ENCODE data around the gene COX7A1.
A peak's percentile ranks its signal among the peaks of the same experiment; 100 is the strongest.

The COX7A1 gene

DNA sequence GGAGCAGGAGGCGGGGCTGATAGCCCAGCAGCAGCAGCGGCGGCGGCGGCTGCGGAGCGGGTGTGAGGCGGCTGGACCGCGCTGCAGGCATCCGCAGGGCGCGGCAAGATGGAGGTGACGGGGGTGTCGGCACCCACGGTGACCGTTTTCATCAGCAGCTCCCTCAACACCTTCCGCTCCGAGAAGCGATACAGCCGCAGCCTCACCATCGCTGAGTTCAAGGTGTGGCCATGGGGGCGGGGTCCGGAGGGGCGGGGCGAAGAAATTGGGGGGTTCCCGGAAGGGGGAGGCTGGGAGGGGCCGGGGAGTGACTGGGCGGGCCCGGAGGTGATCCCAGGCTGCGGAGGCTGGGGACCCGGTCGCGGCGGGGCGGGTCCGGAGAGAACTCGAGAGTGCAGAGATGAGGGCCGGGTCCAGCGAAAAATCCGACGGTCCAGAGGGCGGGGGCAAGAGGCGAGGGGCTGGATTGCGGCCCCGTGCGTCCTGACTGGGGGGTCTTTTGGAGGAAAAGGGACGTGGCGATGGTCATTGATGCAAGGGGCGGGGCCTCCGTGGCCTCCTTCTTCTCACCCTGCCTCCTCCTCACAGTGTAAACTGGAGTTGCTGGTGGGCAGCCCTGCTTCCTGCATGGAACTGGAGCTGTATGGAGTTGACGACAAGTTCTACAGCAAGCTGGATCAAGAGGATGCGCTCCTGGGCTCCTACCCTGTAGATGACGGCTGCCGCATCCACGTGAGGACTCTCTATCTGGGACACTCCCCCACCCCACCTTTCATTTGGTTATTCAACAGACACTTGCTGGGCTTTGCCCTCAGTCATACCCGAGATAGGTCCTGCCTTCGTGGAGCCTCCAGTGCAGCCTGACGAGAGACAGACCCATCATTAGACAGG is 36.5 kb downstream of the COX7A1 start, which contains the start of gene TBCB:
TBCB (plus strand) TSS at position 16 of the 891 bp plus-strand sequence; CDS start at position 109, 93 bp downstream.
- H3K4me2 ChIP-seq (ENCODE audit: low read length): peak within 1 kb of the TSS; percentile 74
- H3K9me3 ChIP-seq (ENCODE audit: insufficient read depth, low read length): no peaks in the 10 kb centered on the region
- peak within 1 kb of the TSS; percentile 83 for H2AFZ ChIP-seq (ENCODE audit: low read depth, low read length)
- TF ChIP-seq EZH2phosphoT487 (IDR thresholded peaks at IDR 0.05; ENCODE audit: low read depth): no peak
- TF ChIP-seq, protein P1, sequence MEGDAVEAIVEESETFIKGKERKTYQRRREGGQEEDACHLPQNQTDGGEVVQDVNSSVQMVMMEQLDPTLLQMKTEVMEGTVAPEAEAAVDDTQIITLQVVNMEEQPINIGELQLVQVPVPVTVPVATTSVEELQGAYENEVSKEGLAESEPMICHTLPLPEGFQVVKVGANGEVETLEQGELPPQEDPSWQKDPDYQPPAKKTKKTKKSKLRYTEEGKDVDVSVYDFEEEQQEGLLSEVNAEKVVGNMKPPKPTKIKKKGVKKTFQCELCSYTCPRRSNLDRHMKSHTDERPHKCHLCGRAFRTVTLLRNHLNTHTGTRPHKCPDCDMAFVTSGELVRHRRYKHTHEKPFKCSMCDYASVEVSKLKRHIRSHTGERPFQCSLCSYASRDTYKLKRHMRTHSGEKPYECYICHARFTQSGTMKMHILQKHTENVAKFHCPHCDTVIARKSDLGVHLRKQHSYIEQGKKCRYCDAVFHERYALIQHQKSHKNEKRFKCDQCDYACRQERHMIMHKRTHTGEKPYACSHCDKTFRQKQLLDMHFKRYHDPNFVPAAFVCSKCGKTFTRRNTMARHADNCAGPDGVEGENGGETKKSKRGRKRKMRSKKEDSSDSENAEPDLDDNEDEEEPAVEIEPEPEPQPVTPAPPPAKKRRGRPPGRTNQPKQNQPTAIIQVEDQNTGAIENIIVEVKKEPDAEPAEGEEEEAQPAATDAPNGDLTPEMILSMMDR (IDR thresholded peaks at IDR 0.05; ENCODE audit: low read depth, low read length): no peak
- peaks cover 26% of the 10 kb centered on the region for H3K79me2 ChIP-seq (ENCODE audit: low read length)
- H3K36me3 ChIP-seq (replicated peaks; ENCODE audit: low read depth, low read length): peaks cover 37% of the 10 kb centered on the region
- no peaks in the 10 kb centered on the region for H3K27me3 ChIP-seq (ENCODE audit: low read depth, low read length)
- H3K9ac ChIP-seq (ENCODE audit: low read length): peak within 1 kb of the TSS; percentile 94
- peak within 1 kb of the TSS; percentile 77 for H3K27ac ChIP-seq (ENCODE audit: low read length)
- H4K20me1 ChIP-seq (ENCODE audit: insufficient read depth, low read length): 0 out of 2 replicates have a peak, but pooled peaks cover 3% of the 10 kb centered on the region
- peak within 1 kb of the TSS; percentile 88 for H3K4me3 ChIP-seq (ENCODE audit: low read length)
- peaks cover 18% of the 10 kb centered on the region for H3K4me1 ChIP-seq (ENCODE audit: low read length)

DNA sequence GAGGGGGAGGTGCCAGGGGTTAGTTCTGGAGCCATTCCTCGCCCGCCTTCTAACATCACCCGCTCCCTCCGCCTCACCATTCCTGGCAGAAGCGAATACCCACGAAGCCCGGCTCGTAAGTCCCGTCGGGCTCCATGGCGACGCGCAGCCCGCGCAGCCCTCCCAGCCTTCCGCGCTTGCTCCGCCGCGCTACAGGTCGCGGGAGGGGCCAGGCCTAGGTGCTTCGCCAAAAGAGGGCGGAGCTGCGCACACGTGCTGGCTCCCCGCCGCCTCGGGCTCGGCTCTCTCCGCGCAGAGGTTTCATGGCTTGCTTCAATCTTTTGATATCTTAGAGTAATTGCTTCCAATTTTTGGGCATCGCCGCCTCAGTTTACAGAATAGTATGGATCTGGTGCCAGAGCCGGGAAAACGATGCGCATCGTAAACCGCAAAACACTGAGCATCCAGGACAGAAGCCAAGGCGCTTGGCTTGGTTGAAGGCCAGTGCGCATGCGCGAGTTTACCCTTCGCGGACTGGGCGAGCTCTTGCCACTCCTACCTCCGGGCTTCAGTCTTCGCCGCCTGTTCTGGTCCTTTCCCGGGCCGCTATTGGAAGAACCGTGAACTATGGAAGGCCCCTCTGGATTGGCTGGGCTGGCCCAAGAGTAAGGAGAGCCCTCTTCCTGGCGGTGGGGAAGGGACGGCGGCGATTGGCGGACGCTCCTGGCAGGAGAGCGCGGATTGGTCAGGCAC is 37.4 kb downstream of the COX7A1 start, which contains the start of gene POLR2I:
POLR2I (minus strand) TSS at position 155 of the 732 bp plus-strand sequence; CDS start at position 136, 19 bp downstream.
- H3K9ac ChIP-seq (ENCODE audit: low read length): peak within 1 kb of the TSS; percentile 94
- no peaks in the 10 kb centered on the region for H3K9me3 ChIP-seq (ENCODE audit: insufficient read depth, low read length)
- H3K27ac ChIP-seq (ENCODE audit: low read length): peak within 1 kb of the TSS; percentile 77
- H3K36me3 ChIP-seq (replicated peaks; ENCODE audit: low read depth, low read length): peaks cover 32% of the 10 kb centered on the region
- TF ChIP-seq, protein P1 (IDR thresholded peaks at IDR 0.05; ENCODE audit: low read depth, low read length): no peak
- TF ChIP-seq EZH2phosphoT487 (IDR thresholded peaks at IDR 0.05; ENCODE audit: low read depth): no peak
- peaks cover 26% of the 10 kb centered on the region for H3K79me2 ChIP-seq (ENCODE audit: low read length)
- peak within 1 kb of the TSS; percentile 83 for H2AFZ ChIP-seq (ENCODE audit: low read depth, low read length)
- peaks cover 19% of the 10 kb centered on the region for H3K4me1 ChIP-seq (ENCODE audit: low read length)
- peak within 1 kb of the TSS; percentile 74 for H3K4me2 ChIP-seq (ENCODE audit: low read length)
- H4K20me1 ChIP-seq (ENCODE audit: insufficient read depth, low read length): 0 out of 2 replicates have a peak, but pooled peaks cover 3% of the 10 kb centered on the region
- peak within 1 kb of the TSS; percentile 88 for H3K4me3 ChIP-seq (ENCODE audit: low read length)
- no peaks in the 10 kb centered on the region for H3K27me3 ChIP-seq (ENCODE audit: low read depth, low read length)

DNA sequence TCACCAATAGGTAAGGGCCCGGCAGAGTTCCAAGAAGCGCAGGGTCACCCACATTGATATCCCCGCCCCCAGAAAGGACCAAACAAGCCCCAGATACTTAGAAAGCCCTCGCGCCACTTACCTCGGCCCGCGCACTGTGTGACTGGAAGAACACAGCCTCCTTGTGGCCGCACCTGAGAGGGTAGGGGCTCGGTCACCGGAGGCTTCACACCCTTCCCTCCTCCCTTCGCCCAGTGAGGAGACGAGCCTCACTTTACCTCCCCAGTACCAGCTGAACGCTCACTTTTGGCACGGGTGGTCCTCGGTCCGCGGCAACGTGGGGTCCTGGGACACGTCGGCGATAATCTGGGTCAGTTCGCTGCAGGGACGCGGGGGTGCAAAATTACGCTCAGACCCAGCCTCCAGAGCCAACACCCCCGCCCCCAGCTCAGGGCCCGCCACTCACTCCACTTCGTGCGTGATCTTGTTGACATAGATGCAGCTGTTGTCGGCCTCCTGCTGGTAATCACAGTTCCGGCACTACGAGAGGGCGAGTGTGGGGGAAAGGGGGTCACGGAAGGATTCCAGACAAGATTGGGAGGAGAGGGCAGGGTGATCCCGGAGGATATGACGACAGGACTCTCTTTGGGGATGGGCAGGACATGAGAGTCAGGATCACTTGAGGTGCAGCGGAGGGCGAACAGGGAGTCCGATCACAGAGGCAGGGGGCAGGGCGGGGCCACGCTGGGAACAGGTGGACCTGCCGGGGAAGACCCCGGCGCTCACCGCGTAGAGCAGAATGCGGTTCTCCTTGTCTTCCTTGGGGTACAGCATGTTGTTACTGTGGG is 38.1 kb downstream of the COX7A1 start:
- H2AFZ ChIP-seq (ENCODE audit: low read depth, low read length): peak overlapping the region; percentile 11; the same call in 1 of the 2 replicates
- H3K27ac ChIP-seq (ENCODE audit: low read length): peak overlapping the region; percentile 77
- H3K9me3 ChIP-seq (ENCODE audit: insufficient read depth, low read length): no peaks in the 10 kb centered on the region
- peaks cover 19% of the 10 kb centered on the region for H3K4me1 ChIP-seq (ENCODE audit: low read length)
- H3K27me3 ChIP-seq (ENCODE audit: low read depth, low read length): no peaks in the 10 kb centered on the region
- no peak for TF ChIP-seq EZH2phosphoT487 (IDR thresholded peaks at IDR 0.05; ENCODE audit: low read depth)
- TF ChIP-seq, protein P1 (IDR thresholded peaks at IDR 0.05; ENCODE audit: low read depth, low read length): 0 out of 2 replicates have a peak, but pooled peaks have one; percentile 3
- peak overlapping the region; percentile 88 for H3K4me3 ChIP-seq (ENCODE audit: low read length)
- H3K9ac ChIP-seq (ENCODE audit: low read length): peak overlapping the region; percentile 94
- H3K36me3 ChIP-seq (replicated peaks; ENCODE audit: low read depth, low read length): peaks cover 29% of the 10 kb centered on the region
- H3K79me2 ChIP-seq (ENCODE audit: low read length): peaks cover 26% of the 10 kb centered on the region
- peak overlapping the region; percentile 74 for H3K4me2 ChIP-seq (ENCODE audit: low read length)
- H4K20me1 ChIP-seq (ENCODE audit: insufficient read depth, low read length): 0 out of 2 replicates have a peak, but pooled peaks cover 3% of the 10 kb centered on the region

All from OCI-LY3 (cell line).